GM23338 (cell line): ENCODE results near the gene GRAMD1B. TPM values are rescaled to one million over a fixed set of nuclear protein-coding genes. Genes with fewer than 3 reads are reported as not detected.

Experiments
- ATAC-seq: fragments of 200-7000 bp; cut with Tn5 transposase; 3 replicates; pipeline ENCODE4 v1.9.1; 2020
- DNase-seq: peaks from one replicate; pipeline ENCODE4 v3.0.0-alpha.2; 2015; ENCODE audit warnings: low spot score
- H2AFZ ChIP-seq: fragments of 200-600 bp; sonication (generic); 2 replicates; pipeline ENCODE4 v1.8.0; 2016; ENCODE audit warnings: antibody characterized with exemption, mild to moderate bottlenecking, moderate library complexity
- H3F3A ChIP-seq: fragments of 200-600 bp; sonication (generic); replicated peaks from 2 replicates; pipeline ENCODE4 v1.8.0; 2017; ENCODE audit warnings: antibody characterized with exemption, mixed run types, low read depth
- H3K27ac ChIP-seq: fragments of 200-600 bp; sonication (generic); 2 replicates; pipeline ENCODE4 v1.6.1; 2016; ENCODE audit warnings: low read depth
- H3K27me3 ChIP-seq: fragments of 200-600 bp; sonication (generic); 2 replicates; pipeline ENCODE4 v1.8.0; 2016; ENCODE audit warnings: mild to moderate bottlenecking, mixed run types, moderate library complexity; ENCODE audit not compliant: insufficient read depth
- H3K36me3 ChIP-seq: fragments of 200-600 bp; sonication (generic); 2 replicates; pipeline ENCODE4 v1.8.0; 2016; ENCODE audit warnings: mild to moderate bottlenecking; ENCODE audit not compliant: insufficient read depth
- H3K4me1 ChIP-seq: fragments of 200-600 bp; sonication (generic); 2 replicates; pipeline ENCODE4 v1.8.0; 2016; ENCODE audit warnings: mild to moderate bottlenecking, moderate library complexity; ENCODE audit not compliant: insufficient read depth
- H3K4me2 ChIP-seq: fragments of 200-600 bp; sonication (generic); 2 replicates; pipeline ENCODE4 v1.7.1; 2017; ENCODE audit warnings: mixed run types
- H3K4me3 ChIP-seq: fragments of 200-600 bp; sonication (generic); 2 replicates; pipeline ENCODE4 v1.6.1; 2016; ENCODE audit warnings: mixed run types
- H3K79me2 ChIP-seq: fragments of 200-600 bp; sonication (generic); replicated peaks from 2 replicates; pipeline ENCODE4 v1.8.0; 2017; ENCODE audit warnings: mild to moderate bottlenecking; ENCODE audit not compliant: insufficient read depth
- H3K9me2 ChIP-seq: fragments of 200-600 bp; sonication (generic); 2 replicates; pipeline ENCODE4 v1.8.0; 2017; ENCODE audit not compliant: insufficient read depth
- H4K20me1 ChIP-seq: fragments of 200-600 bp; sonication (generic); replicated peaks from 2 replicates; pipeline ENCODE4 v1.8.0; 2017; ENCODE audit warnings: mild to moderate bottlenecking; ENCODE audit not compliant: insufficient read depth
- H3K27ac Mint-ChIP-seq: 2 replicates; pipeline ENCODE4 v1.8.0; 2020; ENCODE audit warnings: inconsistent platforms, mild to moderate bottlenecking, moderate library complexity, mixed read lengths
- H3K27me3 Mint-ChIP-seq: 3 replicates; pipeline ENCODE4 v1.8.0; 2022; ENCODE audit warnings: low read depth, mild to moderate bottlenecking, moderate library complexity, mixed read lengths, inconsistent platforms; ENCODE audit not compliant: insufficient read depth, poor library complexity
- H3K36me3 Mint-ChIP-seq: 3 replicates; pipeline ENCODE4 v1.8.0; 2021; ENCODE audit warnings: low read depth, mild to moderate bottlenecking, inconsistent platforms, moderate library complexity, mixed read lengths
- H3K4me1 Mint-ChIP-seq: 3 replicates; pipeline ENCODE4 v1.8.0; 2020; ENCODE audit warnings: mild to moderate bottlenecking, inconsistent platforms, mixed read lengths
- H3K4me3 Mint-ChIP-seq: 3 replicates; pipeline ENCODE4 v1.8.0; 2021; ENCODE audit warnings: moderate library complexity, mild to moderate bottlenecking, inconsistent platforms, mixed read lengths
- H3K9me3 Mint-ChIP-seq: 3 replicates; pipeline ENCODE4 v1.8.0; 2020; ENCODE audit warnings: moderate library complexity, mild to moderate bottlenecking, inconsistent platforms, mixed read lengths
- CREB1 ChIP-seq: fragments of 250-450 bp; sonication (Bioruptor Pico); IDR thresholded peaks from 2 replicates; pipeline ENCODE4 v1.5.0; 2020; ENCODE audit warnings: low read depth, mild to moderate bottlenecking, moderate library complexity
- CTCF ChIP-seq, 2 experiments: fragments of 200-600 bp in 1 of 2; sonication (generic) in 1 of 2; conservative IDR thresholded peaks; 2 replicates each; pipeline versions ENCODE4 v1.5.1 to v1.6.1; 2016 to 2017; ENCODE audit warnings: antibody characterized with exemption in 2 of 2, low read depth in 2 of 2, mild to moderate bottlenecking in 2 of 2, moderate library complexity in 1 of 2
- ETS1 ChIP-seq: IDR thresholded peaks from 2 replicates; pipeline ENCODE4 v1.6.1; 2016; ENCODE audit warnings: antibody characterized with exemption
- EZH2 ChIP-seq: fragments of 200-600 bp; sonication (generic); IDR thresholded peaks from one replicate; pipeline ENCODE4 v1.8.0; 2017; ENCODE audit warnings: antibody characterized with exemption, mild to moderate bottlenecking, low read depth; ENCODE audit not compliant: unreplicated experiment
- EZH2phosphoT487 ChIP-seq: fragments of 200-600 bp; sonication (generic); IDR thresholded peaks from one replicate; pipeline ENCODE4 v1.8.1; 2018; ENCODE audit warnings: antibody characterized with exemption; ENCODE audit not compliant: unreplicated experiment
- JUNB ChIP-seq: IDR thresholded peaks from one replicate; pipeline ENCODE4 v1.6.1; 2016; ENCODE audit warnings: antibody characterized with exemption; ENCODE audit not compliant: unreplicated experiment
- NANOG ChIP-seq: IDR thresholded peaks from 2 replicates; pipeline ENCODE4 v1.6.1; 2016; ENCODE audit warnings: antibody characterized with exemption, borderline replicate concordance
- POLR2AphosphoS5 ChIP-seq: IDR thresholded peaks from 2 replicates; pipeline ENCODE4 v1.6.1; 2016; ENCODE audit warnings: antibody characterized with exemption, low read depth
- REST ChIP-seq: IDR thresholded peaks from one replicate; pipeline ENCODE4 v1.6.1; 2018; ENCODE audit warnings: antibody characterized with exemption; ENCODE audit not compliant: unreplicated experiment
- STAT1 ChIP-seq: IDR thresholded peaks from one replicate; pipeline ENCODE4 v1.6.1; 2016; ENCODE audit warnings: antibody characterized with exemption; ENCODE audit not compliant: unreplicated experiment
- ZNF114 ChIP-seq: fragments of 250-450 bp; sonication (Bioruptor Pico); IDR thresholded peaks from 2 replicates; pipeline ENCODE4 v1.5.0; 2020; ENCODE audit warnings: mild to moderate bottlenecking, moderate library complexity
- ZNF331 ChIP-seq: fragments of 250-450 bp; sonication (Bioruptor Pico); IDR thresholded peaks from 2 replicates; pipeline ENCODE4 v1.5.0; 2020; ENCODE audit warnings: low read depth, mild to moderate bottlenecking, moderate library complexity
- ZNF462 ChIP-seq: fragments of 250-450 bp; sonication (Bioruptor Pico); IDR thresholded peaks from 2 replicates; pipeline ENCODE4 v1.5.0; 2020; ENCODE audit warnings: mild to moderate bottlenecking, moderate library complexity
- polyA plus RNA-seq: library from polyadenylated mRNA; unstranded; fragments of >200 nt; fragmentation: Nextera tagmentation; extraction: Ambion mirVana; gene quantifications from 2 replicates; pipeline ENCODE4 v1.2.1, GENCODE V29; 2016
- total RNA-seq: library from RNA; depleted of rRNA; stranded (reverse); fragments of >200 nt; shearing (Covaris generic); gene quantifications from 2 replicates; pipeline ENCODE4 v1.2.3, GENCODE V29; 2014

The GRAMD1B gene
- total and polyA plus RNA-seq, 2 experiments from 2014 or later: 3.7 to 24.3 TPM

- no peak overlapping the region for H3K27ac Mint-ChIP-seq
- Histone ChIP-seq H2AFZ (no peak overlapping the region), H3F3A (no peaks in the 10 kb centered on the region), H3K27me3 (no peaks in the 10 kb centered on the region), H3K4me3 (no peak overlapping the region), H3K4me1 (peaks cover 23% of the 10 kb centered on the region), H3K36me3 (no peaks in the 10 kb centered on the region), H4K20me1 (no peaks in the 10 kb centered on the region), H3K27ac (no peak overlapping the region), H3K4me2 (no peak overlapping the region), H3K9me2 (no peaks in the 10 kb centered on the region), H3K79me2 (peaks cover 5% of the 10 kb centered on the region; the same call in 1 of the 2 replicates)
- H3K9me3 Mint-ChIP-seq: no peaks in the 10 kb centered on the region; the same call in 2 of the 3 replicates
- ATAC-seq: no peak
- H3K4me3 Mint-ChIP-seq: no peak overlapping the region
- H3K36me3 Mint-ChIP-seq: no peaks in the 10 kb centered on the region
- no peak for DNase-seq
- peaks cover 31% of the 10 kb centered on the region for H3K4me1 Mint-ChIP-seq
- TF ChIP-seq NANOG (no peak), CREB1 (no peak), ZNF331 (no peak), ZNF114 (CRISPR knock-in tag) (no peak), ETS1 (no peak), JUNB (no peak), REST (no peak), STAT1 (no peak), EZH2phosphoT487 (no peak), POLR2AphosphoS5 (no peak), ZNF462 (no peak), CTCF (conservative IDR thresholded peaks at IDR 0.05; ENCODE audit: low read depth in 2 of 2) (no peak), EZH2 (no peak)
- peaks cover 10% of the 10 kb centered on the region for H3K27me3 Mint-ChIP-seq
Measured at GRCh38 chr11:123558536-123559315, 128.7 kb downstream of the GRAMD1B start.
